Neuronal stem cell (in vitro differentiated cells): ENCODE results near the gene DIP2C.
"Not testable (repeated sequence)": the region's sequence is repeated elsewhere in the genome, so short reads cannot be mapped to it uniquely, and the experiment has no call there.

Source experiments
- DNase-seq: peaks from one replicate; pipeline ENCODE4 v3.0.0-alpha.2; 2013; ENCODE audit warnings: low spot score
- H2AFZ ChIP-seq: one replicate; pipeline ENCODE4 v1.6.1; 2013; ENCODE audit warnings: mild to moderate bottlenecking, low read length, inconsistent platforms
- H2AK5ac ChIP-seq: 2 replicates; pipeline ENCODE4 v1.6.1; 2013; ENCODE audit warnings: low read depth, mild to moderate bottlenecking, inconsistent platforms, low read length, moderate library complexity, mixed read lengths
- H2BK120ac ChIP-seq: 2 replicates; pipeline ENCODE4 v1.6.1; 2013; ENCODE audit warnings: low read depth, mild to moderate bottlenecking, inconsistent platforms, low read length, moderate library complexity, mixed read lengths
- H2BK12ac ChIP-seq: one replicate; pipeline ENCODE4 v1.6.1; 2013; ENCODE audit warnings: low read length, inconsistent platforms
- H2BK15ac ChIP-seq: 2 replicates; pipeline ENCODE4 v1.6.1; 2013; ENCODE audit warnings: mild to moderate bottlenecking, low read length, inconsistent platforms, mixed read lengths
- H2BK5ac ChIP-seq: one replicate; pipeline ENCODE4 v1.6.1; 2013; ENCODE audit warnings: inconsistent platforms, mild to moderate bottlenecking, low read length, moderate library complexity
- H3K14ac ChIP-seq: one replicate; pipeline ENCODE4 v1.6.1; 2013; ENCODE audit warnings: low read length, inconsistent platforms
- H3K18ac ChIP-seq: 2 replicates; pipeline ENCODE4 v1.6.1; 2013; ENCODE audit warnings: low read length, inconsistent platforms
- H3K23ac ChIP-seq: 2 replicates; pipeline ENCODE4 v1.6.1; 2013; ENCODE audit warnings: low read depth, mild to moderate bottlenecking, mixed read lengths, low read length, inconsistent platforms; ENCODE audit not compliant: poor library complexity
- H3K27ac ChIP-seq: replicated peaks from 3 replicates; pipeline ENCODE4 v1.5.1; 2013; ENCODE audit warnings: low read length, inconsistent platforms
- H3K27me3 ChIP-seq, 3 experiments: 2 replicates each; pipeline ENCODE4 v1.6.1; 2013; ENCODE audit warnings: low read length in 3 of 3, mild to moderate bottlenecking in 2 of 3, inconsistent platforms in 1 of 3, low read depth in 1 of 3, mixed read lengths in 1 of 3, moderate library complexity in 1 of 3; ENCODE audit not compliant: control insufficient read depth in 3 of 3, insufficient read depth in 3 of 3
- H3K36me3 ChIP-seq, 2 donors: replicated peaks in 1 of 2; 2 replicates each; pipeline ENCODE4 v1.6.1; 2013; ENCODE audit warnings: low read length in 2 of 2; ENCODE audit not compliant: control insufficient read depth in 2 of 2, insufficient read depth in 2 of 2
- H3K4ac ChIP-seq: 2 replicates; pipeline ENCODE4 v1.6.1; 2013; ENCODE audit warnings: inconsistent platforms, mild to moderate bottlenecking, low read length, moderate library complexity
- H3K4me1 ChIP-seq, 2 donors: 1 replicate in 1 of 2; 2 replicates in 1 of 2; pipeline ENCODE4 v1.6.1; 2013; ENCODE audit warnings: low read length in 2 of 2, low read depth in 1 of 2; ENCODE audit not compliant: control insufficient read depth in 2 of 2, insufficient read depth in 1 of 2
- H3K4me2 ChIP-seq: one replicate; pipeline ENCODE4 v1.6.1; 2013; ENCODE audit warnings: mild to moderate bottlenecking, low read length, inconsistent platforms; ENCODE audit not compliant: insufficient read depth, poor library complexity, severe bottlenecking
- H3K4me3 ChIP-seq, 2 donors: 2 replicates each; pipeline ENCODE4 v1.5.1; 2013; ENCODE audit warnings: low read length in 2 of 2, mild to moderate bottlenecking in 2 of 2, inconsistent platforms in 1 of 2, moderate library complexity in 1 of 2
- H3K79me1 ChIP-seq: one replicate; pipeline ENCODE4 v1.6.1; 2013; ENCODE audit warnings: low read depth, mild to moderate bottlenecking, inconsistent platforms, low read length, moderate library complexity
- H3K9ac ChIP-seq: one replicate; pipeline ENCODE4 v1.6.1; 2013; ENCODE audit warnings: mild to moderate bottlenecking, low read depth, low read length, inconsistent platforms; ENCODE audit not compliant: poor library complexity
- H3K9me3 ChIP-seq, 2 donors: replicated peaks in 1 of 2; 2 replicates each; pipeline versions ENCODE3 to v1.6.1; 2013; ENCODE audit warnings: low read length in 2 of 2, mild to moderate bottlenecking in 2 of 2, inconsistent platforms in 1 of 2, low read depth in 1 of 2, mixed read lengths in 1 of 2, moderate library complexity in 1 of 2; ENCODE audit not compliant: control insufficient read depth in 2 of 2, insufficient read depth in 1 of 2
- H4K8ac ChIP-seq: one replicate; pipeline ENCODE4 v1.6.1; 2013; ENCODE audit warnings: low read depth, mild to moderate bottlenecking, inconsistent platforms, low read length, moderate library complexity
- H4K91ac ChIP-seq: one replicate; pipeline ENCODE4 v1.6.1; 2013; ENCODE audit warnings: low read length, low read depth, mild to moderate bottlenecking, inconsistent platforms; ENCODE audit not compliant: poor library complexity
- WGBS, 2 donors: extraction: QIAGEN DNeasy Blood & Tissue Kit; methylation state at CpG; one replicate each; pipeline ENCODE4 v1.1.7; 2013; ENCODE audit warnings: missing lambda C conversion rate in 2 of 2, mixed read lengths in 1 of 2; ENCODE audit not compliant: insufficient read length in 2 of 2, insufficient replicate concordance in 1 of 2; ENCODE audit errors: extremely low coverage in 2 of 2; 5-methylcytosine and 5-hydroxymethylcytosine counted together

Gene DIP2C

GRCh38 chr10:369221-369683 is 320.2 kb downstream of the DIP2C start:
- peaks cover 0 to under 1% of the 10 kb centered on the region in 2 donors for H3K9me3 ChIP-seq
- H4K91ac ChIP-seq: no peak overlapping the region
- no peaks in the 10 kb centered on the region for H3K27me3 ChIP-seq
- H2BK12ac ChIP-seq: no peak overlapping the region
- H2BK5ac ChIP-seq: no peak overlapping the region
- no peak overlapping the region for H3K14ac ChIP-seq
- no peak overlapping the region for H3K4me2 ChIP-seq
- DNase-seq: no peak
- no peak overlapping the region for H3K27ac ChIP-seq
- peak overlapping the region; percentile 35 for H3K23ac ChIP-seq
- H3K4me1 ChIP-seq: peaks cover 7 to 14% of the 10 kb centered on the region in 2 donors
- H2AK5ac ChIP-seq: no peak overlapping the region
- H2AFZ ChIP-seq: no peak overlapping the region
- no peak overlapping the region for H4K8ac ChIP-seq
- no CpG with 5 or more reads among the region's 18 CpGs for WGBS, 2 donors
- peaks cover 28 to 63% of the 10 kb centered on the region in 2 donors for H3K36me3 ChIP-seq
- no peak overlapping the region for H2BK15ac ChIP-seq
- H2BK120ac ChIP-seq: no peak overlapping the region
- H3K9ac ChIP-seq: no peak overlapping the region
- H3K79me1 ChIP-seq: no peaks in the 10 kb centered on the region
- H3K18ac ChIP-seq: peak overlapping the region; percentile 32
- no peak overlapping the region for H3K4me3 ChIP-seq
- no peak overlapping the region for H3K4ac ChIP-seq

GRCh38 chr10:368579-369220 is 320.8 kb downstream of the DIP2C start:
- Histone ChIP-seq H4K8ac (no peak overlapping the region), H3K4me2 (no peak overlapping the region), H3K27me3 (no peaks in the 10 kb centered on the region), H3K4me3 (no peak overlapping the region), H3K9ac (peak overlapping the region; percentile 63), H3K4me1 (peaks cover 3 to 9% of the 10 kb centered on the region in 2 donors), H3K9me3 (no peaks in the 10 kb centered on the region), H2BK15ac (peak overlapping the region; percentile 41), H2BK5ac (no peak overlapping the region), H4K91ac (no peak overlapping the region), H2BK12ac (no peak overlapping the region), H3K14ac (peak overlapping the region; percentile 65), H2BK120ac (no peak overlapping the region), H3K4ac (no peak overlapping the region), H3K79me1 (no peaks in the 10 kb centered on the region), H3K23ac (peak overlapping the region; percentile 57), H2AFZ (no peak overlapping the region), H3K18ac (peak overlapping the region; percentile 52), H2AK5ac (peak overlapping the region; percentile 77), H3K27ac (no peak overlapping the region), H3K36me3 (peaks cover 29 to 68% of the 10 kb centered on the region in 2 donors)
- WGBS, 2 donors: no CpG with 5 or more reads among the region's 17 CpGs
- DNase-seq: no peak

GRCh38 chr10:368107-368506 is 321.4 kb downstream of the DIP2C start:
- not testable (repeated sequence) for H2BK12ac ChIP-seq, H2BK5ac ChIP-seq, H3K4ac ChIP-seq, H3K4me2 ChIP-seq, H3K23ac ChIP-seq, H3K9me3 ChIP-seq, H2AFZ ChIP-seq, H3K4me3 ChIP-seq, H3K9ac ChIP-seq, H3K27ac ChIP-seq, H2BK120ac ChIP-seq, H3K18ac ChIP-seq, H3K4me1 ChIP-seq, H3K79me1 ChIP-seq, DNase-seq, H3K27me3 ChIP-seq, H4K8ac ChIP-seq, H4K91ac ChIP-seq
- Histone ChIP-seq H3K36me3 (peaks cover 30 to 74% of the 10 kb centered on the region in 2 donors), H2AK5ac (peak overlapping the region; percentile 77), H3K14ac (peak overlapping the region; percentile 65), H2BK15ac (peak overlapping the region; percentile 41)
- no CpG with 5 or more reads among the region's 16 CpGs for WGBS, 2 donors

DNA sequence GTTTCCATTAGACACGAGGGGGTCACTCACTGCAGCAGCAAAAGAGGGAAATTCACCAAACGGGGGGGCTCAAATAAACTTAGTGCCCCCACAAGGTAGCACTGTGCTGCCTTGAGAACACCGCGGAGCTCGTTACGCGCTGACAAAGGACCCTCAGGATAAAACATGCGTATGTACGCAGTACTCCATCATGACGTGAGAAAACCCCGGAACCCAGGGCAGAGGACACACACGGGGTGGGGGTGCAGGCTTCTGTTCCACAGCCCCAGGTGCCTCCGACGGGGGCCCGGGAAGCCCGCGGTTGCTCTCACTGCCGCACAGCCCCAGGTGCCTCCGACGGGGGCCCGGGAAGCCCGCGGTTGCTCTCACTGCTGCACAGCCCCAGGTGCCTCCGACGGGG is 321.8 kb downstream of the DIP2C start:
- no peak overlapping the region for H3K4me2 ChIP-seq
- no peak overlapping the region for H3K14ac ChIP-seq
- peaks cover 0 to 2% of the 10 kb centered on the region in 2 donors for H3K4me1 ChIP-seq
- H2BK12ac ChIP-seq: no peak overlapping the region
- H3K9ac ChIP-seq: no peak overlapping the region
- no peak overlapping the region for H3K4ac ChIP-seq
- H3K27ac ChIP-seq: no peak overlapping the region
- H3K18ac ChIP-seq: no peak overlapping the region
- H3K23ac ChIP-seq: no peak overlapping the region
- H2AFZ ChIP-seq: no peak overlapping the region
- no peak overlapping the region for H2BK120ac ChIP-seq
- no peaks in the 10 kb centered on the region for H3K9me3 ChIP-seq
- no peaks in the 10 kb centered on the region for H3K79me1 ChIP-seq
- no peak for DNase-seq
- H2BK5ac ChIP-seq: no peak overlapping the region
- H3K27me3 ChIP-seq: no peaks in the 10 kb centered on the region
- no CpG with 5 or more reads among the region's 25 CpGs for whole genome bisulfite sequencing, 2 donors
- no peak overlapping the region for H2BK15ac ChIP-seq
- H3K4me3 ChIP-seq: no peak overlapping the region
- H4K91ac ChIP-seq: no peak overlapping the region
- H3K36me3 ChIP-seq: peaks cover 33 to 74% of the 10 kb centered on the region in 2 donors
- H4K8ac ChIP-seq: no peak overlapping the region
- no peak overlapping the region for H2AK5ac ChIP-seq
